HG02884 (cell line): ENCODE measurements around the gene DHX32.

Source experiments
- ATAC-seq: cut with Tn5 transposase; IDR thresholded peaks from one replicate; pipeline ENCODE4 v1.9.1; 2021; ENCODE audit warnings: mild to moderate bottlenecking, moderate library complexity; ENCODE audit not compliant: unreplicated experiment

Gene DHX32

DNA sequence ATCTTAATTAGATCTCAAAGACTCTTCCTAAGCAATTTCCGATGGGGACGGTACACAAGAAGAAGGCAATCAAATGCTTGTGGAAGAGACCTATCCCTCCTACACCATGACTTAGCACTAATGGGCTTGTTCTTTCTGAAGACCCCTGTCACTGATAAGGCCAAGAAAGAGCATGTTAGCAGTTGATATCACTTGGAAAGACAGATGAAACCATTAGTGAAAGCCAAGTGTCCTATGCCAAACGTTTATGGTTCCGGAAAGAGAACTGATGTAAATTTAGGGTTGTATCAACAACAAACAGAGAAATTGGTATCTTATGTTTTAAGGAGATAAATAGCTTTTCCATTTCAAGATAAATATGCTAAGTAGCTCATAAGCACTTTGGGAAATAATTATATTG, 64.5 kb downstream of the DHX32 start:
- ATAC-seq, result no peak

DNA sequence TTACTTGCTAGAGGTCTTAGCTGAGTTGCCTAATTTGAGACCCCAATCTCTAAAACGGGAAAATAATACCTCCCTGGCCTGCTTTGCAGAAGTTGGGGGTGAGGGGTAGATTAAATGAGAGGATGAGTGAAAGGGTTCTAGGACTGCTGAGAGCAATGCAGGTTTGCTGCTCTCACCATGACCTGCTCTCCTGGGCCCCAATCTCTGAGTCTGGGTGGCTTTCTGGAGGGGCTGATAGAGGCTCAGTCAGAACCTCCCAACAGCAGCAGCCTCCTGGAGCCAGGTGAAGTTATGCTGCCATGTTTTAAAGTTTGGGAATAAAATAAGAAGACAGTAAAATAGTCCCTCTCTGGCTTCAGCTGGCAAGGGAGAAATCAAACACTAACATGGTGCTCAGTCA, 65.3 kb downstream of the DHX32 start:
- no peak for ATAC-seq

DNA sequence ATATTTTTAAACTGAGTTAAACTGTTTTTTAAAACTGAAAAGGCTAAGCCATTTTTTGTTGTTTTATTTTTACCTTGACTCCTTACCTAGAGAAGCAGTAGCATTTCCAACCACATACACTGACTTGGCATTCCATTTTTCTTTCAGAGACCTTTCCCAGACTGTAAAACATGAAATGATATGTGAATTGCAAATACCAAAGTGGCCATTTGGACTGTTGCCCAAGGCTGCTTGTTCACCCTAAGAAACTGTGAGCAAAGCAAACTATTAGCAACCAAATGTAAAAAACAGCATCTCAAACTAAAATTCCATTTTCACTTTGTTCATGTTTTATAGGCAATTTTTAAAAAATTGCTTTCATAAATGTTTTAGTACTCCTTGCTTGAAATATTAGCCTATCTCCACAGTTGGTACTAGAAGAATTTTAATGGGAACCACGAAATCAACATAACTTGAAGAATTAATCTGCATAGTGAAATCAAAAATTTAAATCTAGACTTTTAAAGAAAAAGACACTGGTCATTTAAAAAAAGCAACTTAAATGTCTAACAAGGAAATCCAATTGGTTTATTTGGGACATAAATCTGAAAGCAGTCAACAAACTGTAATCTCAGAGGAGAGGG, 68.9 kb downstream of the DHX32 start:
- ATAC-seq, result no peak

DNA sequence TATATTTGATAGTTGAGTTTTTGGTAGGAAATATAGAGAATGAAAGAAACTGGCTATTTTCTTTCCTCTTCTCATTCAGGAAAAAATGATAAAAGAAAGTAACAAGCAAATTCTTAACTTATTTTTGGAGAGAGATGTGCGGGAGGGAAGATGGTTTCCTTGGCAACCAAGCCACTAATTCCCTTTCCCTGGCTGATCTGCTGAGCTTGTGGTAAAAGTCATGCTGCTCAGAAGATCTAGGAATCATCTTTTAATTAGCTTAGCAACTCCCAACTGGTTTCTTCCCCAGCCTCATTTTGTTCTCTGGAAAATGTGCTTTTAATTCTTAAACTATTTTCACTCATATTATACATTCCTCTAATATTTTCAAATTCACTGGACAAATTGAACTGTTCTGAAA, 69.8 kb downstream of the DHX32 start:
- ATAC-seq, result no peak

DNA sequence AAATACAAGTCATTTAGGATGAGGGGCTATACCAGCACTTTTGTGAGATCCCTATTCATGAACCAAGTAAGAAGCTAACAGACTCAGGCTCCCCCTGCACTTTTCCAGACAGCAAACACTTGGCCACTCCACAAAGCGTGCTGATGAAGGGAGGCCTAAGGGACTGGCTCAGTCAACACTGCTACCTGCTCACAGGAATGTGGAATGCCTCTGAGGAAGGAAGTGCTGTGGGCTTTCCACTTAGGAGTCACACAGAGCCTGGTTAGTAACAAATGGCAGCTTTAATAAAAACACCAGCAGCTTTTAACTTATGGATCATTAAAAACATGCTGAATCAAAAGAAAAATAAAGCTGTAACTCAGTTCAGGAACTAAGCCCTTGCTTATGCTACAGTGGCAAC, 73.0 kb downstream of the DHX32 start:
- ATAC-seq, result no peak

DNA sequence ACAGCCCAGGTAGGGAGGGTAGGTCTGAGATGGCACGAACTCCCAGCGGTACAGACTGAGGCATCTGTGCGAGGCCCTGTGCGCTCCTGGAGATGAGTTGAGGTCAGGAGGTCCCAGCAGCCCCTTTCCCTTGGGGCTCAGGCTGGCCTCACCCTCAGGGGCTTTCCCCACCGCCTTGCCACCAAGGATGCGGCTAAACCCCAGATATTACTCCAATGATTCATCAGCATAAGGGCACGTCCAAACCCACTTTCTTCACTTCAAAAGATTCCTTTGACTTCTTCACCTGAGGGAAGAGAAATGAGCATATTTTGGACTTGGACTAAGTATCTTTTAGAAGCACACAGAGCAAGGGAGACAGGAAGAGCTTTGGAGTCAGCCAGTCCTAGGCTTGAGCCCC, 78.4 kb downstream of the DHX32 start:
- no peak for ATAC-seq

DNA sequence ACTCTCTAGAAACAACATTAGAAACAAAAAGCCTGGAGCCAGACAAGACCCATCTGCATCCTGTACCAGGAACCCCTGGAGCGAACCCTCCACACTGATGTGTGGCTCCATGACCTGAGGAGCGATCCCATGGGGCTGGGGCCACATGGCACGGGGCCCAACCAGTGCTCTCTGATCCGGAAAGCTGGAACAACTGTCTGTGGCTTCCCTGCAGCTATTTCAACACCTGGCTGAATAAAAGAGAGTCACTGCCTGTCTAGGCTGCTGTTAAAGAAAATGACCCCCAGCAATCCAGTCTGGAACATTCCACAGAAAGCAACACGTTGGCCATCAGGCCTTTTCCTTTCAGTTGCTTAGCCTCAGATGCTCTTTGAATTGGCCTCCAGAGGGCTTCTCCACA, 79.0 kb downstream of the DHX32 start:
- ATAC-seq, result no peak

DNA sequence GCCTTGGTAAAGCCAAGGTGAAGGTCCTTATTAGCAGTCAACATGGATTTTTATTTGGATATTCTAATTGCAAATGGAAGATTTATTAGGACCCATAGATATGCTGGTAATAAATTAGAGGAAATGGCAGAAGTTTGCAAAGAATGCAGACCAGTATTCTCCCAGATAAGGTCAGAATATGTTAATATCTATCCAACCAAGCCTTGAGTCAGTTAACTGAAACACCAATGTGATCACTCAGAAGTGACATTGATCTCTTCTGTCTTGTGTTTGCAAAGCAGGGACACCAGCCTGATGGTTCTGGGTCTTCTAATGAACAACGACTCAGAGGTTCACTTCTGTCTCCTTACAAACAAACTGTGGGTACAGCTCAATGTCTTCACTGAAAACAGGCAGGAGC, 79.5 kb downstream of the DHX32 start:
- no peak for ATAC-seq

DNA sequence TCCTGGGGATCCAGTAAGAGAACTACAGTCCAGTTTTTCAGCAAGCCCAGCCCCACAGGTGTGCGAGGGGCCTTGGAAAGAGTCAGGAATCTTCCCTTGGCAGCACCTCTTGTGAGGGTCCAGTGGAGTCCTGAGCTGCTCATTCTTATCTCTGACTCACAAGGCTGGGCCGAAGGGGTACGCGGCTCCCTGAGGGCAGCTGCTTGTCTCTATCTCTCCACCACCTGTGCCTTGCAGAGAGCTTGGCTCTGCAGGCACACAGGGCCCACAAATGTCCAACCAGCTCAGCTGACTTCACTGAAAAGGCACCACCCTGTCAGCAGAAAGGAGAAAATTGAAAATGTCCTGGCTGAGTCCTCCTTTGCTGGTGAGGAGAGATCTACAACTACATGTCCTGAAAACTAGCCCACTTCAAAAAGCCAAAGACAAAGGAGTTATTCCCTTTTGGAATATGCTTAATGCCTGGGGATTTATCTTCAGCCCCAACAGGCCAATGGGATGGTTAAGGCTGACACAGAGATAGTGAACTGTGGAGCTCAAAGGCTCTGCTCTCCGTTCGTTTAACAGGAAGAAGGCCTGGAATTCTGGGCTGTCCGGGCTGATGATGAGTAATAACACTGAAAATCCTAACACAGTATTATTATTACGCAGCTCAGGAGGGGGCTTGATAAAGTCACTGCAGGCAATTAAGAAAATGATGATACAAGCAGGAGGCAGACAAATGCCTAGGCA, 81.5 kb downstream of the DHX32 start:
- ATAC-seq, result no peak

DNA sequence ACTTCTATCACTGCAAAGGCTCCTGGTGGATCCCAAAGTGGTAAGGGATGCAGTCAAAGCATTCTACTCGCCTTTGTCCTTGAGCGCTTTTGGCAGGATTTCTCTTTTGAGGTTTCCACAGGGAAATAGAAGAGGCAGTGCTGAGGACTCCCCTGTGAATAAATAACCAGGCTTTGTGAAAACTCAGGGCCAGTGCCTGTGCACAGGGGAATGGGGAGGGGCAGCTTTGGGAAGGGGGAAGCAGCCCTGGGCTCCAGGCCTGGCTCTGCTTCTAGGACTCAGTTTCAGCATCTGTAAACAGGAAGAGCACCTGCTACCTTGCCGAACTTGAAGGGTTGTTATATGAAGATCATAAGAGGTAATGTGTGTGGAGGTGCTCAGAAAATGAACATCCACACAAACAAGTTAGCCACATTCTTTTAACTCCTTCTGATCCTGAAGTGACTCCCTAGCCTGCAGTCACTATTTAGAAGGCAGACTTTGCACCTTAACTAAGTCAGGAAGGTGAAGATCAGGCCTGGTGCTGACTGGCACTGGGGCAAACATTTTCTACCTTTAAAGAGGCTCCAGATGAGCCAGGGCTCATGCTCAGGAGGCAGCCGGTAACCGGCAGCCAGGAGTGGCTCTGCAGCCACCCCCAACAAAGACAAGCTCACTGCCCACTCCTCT, 83.0 kb downstream of the DHX32 start:
- ATAC-seq, result no peak

DNA sequence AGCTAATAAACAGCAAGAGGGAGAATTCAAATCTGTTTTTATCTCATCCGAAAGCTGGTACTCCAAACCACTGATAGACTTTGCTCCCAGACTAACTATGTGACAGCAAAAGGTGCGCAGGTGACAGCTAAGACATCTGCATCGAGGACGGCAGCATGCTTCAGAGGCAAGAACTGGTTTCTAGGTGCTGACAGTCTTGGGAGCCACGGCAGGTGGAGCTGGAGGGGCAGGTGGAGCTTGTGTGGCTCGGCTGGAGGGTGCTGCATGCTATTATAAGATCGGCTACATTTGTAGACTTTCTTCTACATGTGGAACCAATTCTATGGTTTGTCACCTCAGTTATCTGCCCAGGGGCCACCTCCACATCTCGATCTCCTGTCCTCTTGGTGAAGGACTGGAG, 83.7 kb downstream of the DHX32 start:
- no peak for ATAC-seq

DNA sequence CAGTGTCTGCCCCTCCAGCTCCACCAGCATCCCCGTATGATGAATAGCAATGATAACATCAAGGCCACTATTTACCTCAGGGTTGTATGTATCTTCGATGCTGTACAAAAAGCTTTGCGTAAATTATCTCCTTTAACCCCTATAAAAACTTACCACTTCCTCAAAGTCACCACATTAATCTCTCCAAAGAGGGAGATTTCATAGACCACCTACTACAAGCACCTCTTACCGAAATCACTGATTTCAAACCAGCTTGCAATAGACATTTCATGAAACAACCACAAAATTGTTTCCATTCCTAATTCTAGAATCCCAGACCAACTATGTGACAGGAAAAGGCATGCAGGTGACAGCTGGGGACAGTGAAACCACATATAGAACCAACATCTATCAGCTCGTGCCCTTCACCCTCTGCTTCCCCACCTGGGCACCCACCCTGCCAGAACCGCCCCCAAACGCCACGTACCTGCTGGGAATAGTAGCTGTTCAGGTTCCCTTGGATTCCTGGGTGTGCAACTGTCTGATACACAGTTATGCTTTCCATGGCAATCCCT, 85.4 kb downstream of the DHX32 start:
- no peak for ATAC-seq

DNA sequence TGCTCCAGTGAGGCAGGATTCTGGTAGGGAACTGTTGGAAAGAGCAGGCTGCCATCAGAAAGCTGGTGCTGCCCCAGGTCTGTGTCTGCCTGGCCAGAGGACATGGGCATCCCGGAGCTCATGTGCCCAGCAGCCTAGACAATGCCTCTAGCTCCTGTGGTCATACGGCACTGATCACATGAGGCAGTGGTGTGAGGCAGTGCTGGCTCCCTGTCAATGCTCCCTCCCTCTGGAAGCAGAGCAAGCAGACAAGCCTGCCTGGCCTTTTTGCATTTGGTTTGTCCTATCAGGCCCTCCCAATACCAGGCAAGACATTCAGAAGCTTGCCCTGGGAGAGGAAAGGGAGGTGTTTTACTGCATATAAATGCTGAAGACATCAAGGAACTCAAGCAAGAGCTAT, 86.0 kb downstream of the DHX32 start:
- no peak for ATAC-seq

DNA sequence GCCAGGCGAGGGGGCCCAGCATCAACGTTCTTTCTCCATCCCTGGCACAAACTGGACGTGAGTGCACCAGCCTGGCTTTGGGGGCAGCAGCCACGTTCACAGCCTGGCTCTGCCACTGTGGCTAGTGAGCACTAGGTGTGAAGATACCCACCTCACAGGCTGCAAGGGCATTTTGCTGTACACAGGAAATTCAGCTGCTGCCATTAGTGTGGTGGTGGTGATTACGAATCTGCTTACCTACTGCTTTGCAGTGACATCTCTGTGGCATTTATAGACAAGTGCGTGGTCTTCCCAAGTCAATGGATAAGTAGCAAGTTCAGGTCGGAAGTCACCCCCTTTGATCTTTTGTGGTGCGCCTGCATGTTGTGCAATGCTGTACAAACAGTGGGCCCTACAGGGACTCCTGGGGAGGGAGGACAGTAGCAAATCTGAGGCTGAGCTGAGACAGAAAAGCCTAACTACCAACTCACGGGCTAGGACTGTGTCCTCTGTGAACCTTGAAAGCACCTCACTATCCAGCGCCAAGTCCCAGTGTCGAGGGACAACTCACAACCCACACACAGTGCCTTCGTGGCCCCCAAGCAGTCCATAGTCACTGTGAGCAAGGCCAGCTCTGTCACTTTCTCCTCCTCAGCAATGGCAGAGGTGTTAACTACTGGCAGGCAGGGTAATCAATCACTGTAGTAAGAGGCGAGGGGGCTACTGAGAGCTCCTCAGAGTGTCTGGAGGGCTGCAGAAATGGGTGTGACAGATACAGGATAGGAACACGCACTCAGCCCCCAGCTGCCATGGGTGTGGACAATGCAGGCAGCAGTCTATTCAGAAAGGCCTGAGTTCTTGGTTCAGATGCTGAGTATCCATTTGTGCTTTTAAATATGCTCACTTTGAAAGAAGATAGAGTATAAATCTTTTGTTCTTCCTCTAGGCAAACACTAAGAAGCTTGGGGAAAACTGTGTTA, 88.5 kb downstream of the DHX32 start:
- ATAC-seq, result no peak

DNA sequence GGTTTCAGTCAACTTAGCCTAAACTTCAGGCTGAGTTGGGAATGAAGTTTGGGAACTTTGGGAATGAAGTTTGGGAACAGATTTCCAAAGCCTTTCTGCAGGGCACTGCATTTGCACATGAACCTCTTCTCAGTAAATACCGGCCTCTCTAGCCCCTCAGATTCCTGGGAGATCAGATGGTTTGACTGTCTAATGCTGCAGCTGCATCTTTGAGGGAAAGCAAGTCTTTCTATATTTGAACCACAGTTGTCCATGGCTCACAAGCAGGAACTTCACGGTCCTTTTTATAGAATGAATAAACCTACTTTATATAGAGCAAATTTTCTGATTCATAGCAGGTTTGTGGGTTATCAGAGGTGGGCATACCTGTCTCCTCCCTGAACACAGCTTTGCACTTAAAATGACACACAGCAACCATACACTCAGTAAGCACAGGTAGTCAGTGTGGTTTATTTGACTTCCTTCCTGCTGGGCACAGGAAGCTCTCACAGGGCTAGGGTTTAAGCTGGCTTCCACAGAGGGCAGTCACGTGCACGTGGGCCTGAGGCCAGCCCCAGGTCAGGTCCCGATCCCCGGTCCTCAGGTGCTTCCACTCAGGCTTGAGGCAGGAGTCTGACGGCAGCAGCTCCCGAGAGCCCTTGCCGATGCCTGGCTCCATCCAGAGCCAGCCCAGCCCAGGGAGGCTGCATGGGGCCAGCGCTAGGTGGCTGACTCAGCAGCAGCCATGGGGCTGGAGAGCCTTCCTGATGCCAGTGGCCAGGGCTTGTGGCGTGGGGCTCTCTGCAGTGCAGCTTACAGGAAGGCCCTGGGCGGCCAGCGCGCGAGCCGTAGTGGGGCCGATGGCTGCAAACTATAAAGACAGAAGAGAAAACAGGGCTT, 92.7 kb downstream of the DHX32 start:
- ATAC-seq, result no peak
